HG03342 (cell line): Measurements from ENCODE around the gene BFSP2.

ENCODE experiments used
- ATAC-seq: cut with Tn5 transposase; IDR thresholded peaks from one replicate; pipeline ENCODE4 v1.9.1; 2021; ENCODE audit warnings: mild to moderate bottlenecking, moderate library complexity; ENCODE audit not compliant: unreplicated experiment

BFSP2 gene

GRCh38 chr3:133413161-133414020, 13.5 kb downstream of the BFSP2 start:
- ATAC-seq = no peak

- no peak for ATAC-seq
Observed at GRCh38 chr3:133414021-133414392, 14.2 kb downstream of the BFSP2 start.

- ATAC-seq = no peak
Observed at GRCh38 chr3:133418361-133418760, 18.5 kb downstream of the BFSP2 start.

GRCh38 chr3:133419151-133419909, 19.5 kb downstream of the BFSP2 start:
- ATAC-seq = no peak

- ATAC-seq = no peak
Observed at GRCh38 chr3:133424937-133425869, 25.3 kb downstream of the BFSP2 start.

- no peak for ATAC-seq
Observed at GRCh38 chr3:133425898-133426297, 26.0 kb downstream of the BFSP2 start.

- no peak for ATAC-seq
Observed at GRCh38 chr3:133426721-133427120, 26.9 kb downstream of the BFSP2 start.

- ATAC-seq = no peak
Observed at GRCh38 chr3:133428552-133428951, 28.7 kb downstream of the BFSP2 start.

GRCh38 chr3:133429063-133429462, 29.2 kb downstream of the BFSP2 start:
- no peak for ATAC-seq

- ATAC-seq = no peak
Observed at GRCh38 chr3:133439563-133439962, 39.7 kb downstream of the BFSP2 start.

- ATAC-seq = no peak
Observed at GRCh38 chr3:133440652-133441051, 40.8 kb downstream of the BFSP2 start.

GRCh38 chr3:133441867-133442270, 42.0 kb downstream of the BFSP2 start:
- ATAC-seq = peak; percentile 76

GRCh38 chr3:133442518-133442917, 42.7 kb downstream of the BFSP2 start:
- no peak for ATAC-seq

GRCh38 chr3:133443649-133444422, 44.0 kb downstream of the BFSP2 start:
- no peak for ATAC-seq

- ATAC-seq = no peak
Observed at GRCh38 chr3:133444423-133444774, 44.5 kb downstream of the BFSP2 start.

- ATAC-seq = no peak
Observed at GRCh38 chr3:133445108-133445507, 45.3 kb downstream of the BFSP2 start.

- ATAC-seq = peak; percentile 26
Observed at GRCh38 chr3:133447750-133448477, 48.1 kb downstream of the BFSP2 start.

- peak; percentile 86 for ATAC-seq
Observed at GRCh38 chr3:133448478-133449122, 48.7 kb downstream of the BFSP2 start.

GRCh38 chr3:133451309-133451708, 51.5 kb downstream of the BFSP2 start:
- no peak for ATAC-seq
